ENCODE results near the gene DSCAM. TPM values are rescaled to one million over a fixed set of nuclear protein-coding genes. Genes with fewer than 3 reads are reported as not detected.

DSCAM gene
- polyA plus RNA-seq, 3 donors: not detected

DNA sequence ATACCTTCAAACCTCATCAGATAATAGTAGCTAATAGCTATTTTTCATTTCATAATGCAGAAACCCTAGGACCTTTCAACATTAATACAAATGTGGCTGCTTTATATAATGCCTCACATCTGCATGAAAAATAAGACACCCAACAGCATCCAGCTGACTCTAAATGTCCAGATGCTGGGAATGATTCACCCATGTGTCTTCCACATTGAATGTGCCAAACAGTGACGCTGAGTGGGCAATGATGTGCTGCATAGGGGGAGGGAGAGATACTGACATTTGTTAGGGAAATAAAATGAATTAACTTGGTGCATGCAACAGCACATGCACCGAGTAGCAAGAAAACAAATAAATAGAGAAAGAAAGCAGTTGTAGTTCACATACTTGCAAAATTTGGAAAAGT is 199.3 kb downstream of the DSCAM start:
- H3K27ac Mint-ChIP-seq: no peak overlapping the region
- TF ChIP-seq, protein P1, sequence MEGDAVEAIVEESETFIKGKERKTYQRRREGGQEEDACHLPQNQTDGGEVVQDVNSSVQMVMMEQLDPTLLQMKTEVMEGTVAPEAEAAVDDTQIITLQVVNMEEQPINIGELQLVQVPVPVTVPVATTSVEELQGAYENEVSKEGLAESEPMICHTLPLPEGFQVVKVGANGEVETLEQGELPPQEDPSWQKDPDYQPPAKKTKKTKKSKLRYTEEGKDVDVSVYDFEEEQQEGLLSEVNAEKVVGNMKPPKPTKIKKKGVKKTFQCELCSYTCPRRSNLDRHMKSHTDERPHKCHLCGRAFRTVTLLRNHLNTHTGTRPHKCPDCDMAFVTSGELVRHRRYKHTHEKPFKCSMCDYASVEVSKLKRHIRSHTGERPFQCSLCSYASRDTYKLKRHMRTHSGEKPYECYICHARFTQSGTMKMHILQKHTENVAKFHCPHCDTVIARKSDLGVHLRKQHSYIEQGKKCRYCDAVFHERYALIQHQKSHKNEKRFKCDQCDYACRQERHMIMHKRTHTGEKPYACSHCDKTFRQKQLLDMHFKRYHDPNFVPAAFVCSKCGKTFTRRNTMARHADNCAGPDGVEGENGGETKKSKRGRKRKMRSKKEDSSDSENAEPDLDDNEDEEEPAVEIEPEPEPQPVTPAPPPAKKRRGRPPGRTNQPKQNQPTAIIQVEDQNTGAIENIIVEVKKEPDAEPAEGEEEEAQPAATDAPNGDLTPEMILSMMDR (IDR thresholded peaks at IDR 0.05): no peak

DNA sequence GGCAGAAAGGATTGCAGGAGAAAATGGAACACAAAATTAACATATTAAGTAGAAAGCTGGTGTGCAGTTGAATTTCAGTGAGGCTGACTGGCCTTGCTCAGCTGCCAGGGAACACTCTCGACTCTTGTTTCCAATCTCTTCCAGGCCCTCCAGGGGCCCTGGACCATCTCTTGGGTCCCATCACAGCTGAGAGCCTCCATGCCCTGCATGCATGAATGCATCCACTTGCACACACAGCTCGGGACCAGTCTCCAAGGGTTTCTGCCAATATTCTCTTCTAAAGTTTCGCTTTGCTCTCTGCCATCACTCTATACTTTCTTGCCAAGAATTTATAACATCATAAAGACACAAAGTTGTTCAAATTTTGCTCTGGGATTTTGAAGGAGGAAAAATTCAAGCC is 200.3 kb downstream of the DSCAM start:
- Histone ChIP-seq H3K4me1 (ENCODE audit: control insufficient read depth in 1 of 2, insufficient read depth in 2 of 2, low read length in 2 of 2) (no peaks in the 10 kb centered on the region), H3K79me2 (ENCODE audit: insufficient read depth, low read length) (no peaks in the 10 kb centered on the region), H3K4me3 (replicated peaks in 1 of 3; ENCODE audit: low read depth in 2 of 3, low read length in 3 of 3) (no peak overlapping the region), H3K9ac (ENCODE audit: insufficient read depth, low read length, poor library complexity, severe bottlenecking) (no peak overlapping the region), H2AFZ (ENCODE audit: insufficient read depth, low read depth, low read length, poor library complexity, severe bottlenecking) (no peak overlapping the region), H3K9me3 (replicated peaks in 1 of 2; ENCODE audit: control insufficient read depth in 1 of 2, insufficient read depth in 1 of 2, low read length in 2 of 2) (peaks cover 43 to 47% of the 10 kb centered on the region in 2 donors), H3K27ac (ENCODE audit: low read depth in 1 of 2, low read length in 2 of 2) (no peak overlapping the region), H3K4me2 (replicated peaks; ENCODE audit: extremely low read depth, low read length, poor library complexity, severe bottlenecking) (no peak overlapping the region), H4K20me1 (ENCODE audit: insufficient read depth, low read length) (no peaks in the 10 kb centered on the region), H3K36me3 (replicated peaks in 1 of 2; ENCODE audit: control insufficient read depth in 1 of 2, insufficient read depth in 2 of 2, low read length in 2 of 2) (no peaks in the 10 kb centered on the region), H3K27me3 (ENCODE audit: control insufficient read depth in 2 of 2, insufficient read depth in 2 of 2, low read length in 2 of 2) (no peaks in the 10 kb centered on the region)
- DNase-seq: no peak
- Mint-ChIP-seq H3K4me3 (no peak overlapping the region), H3K36me3 (no peaks in the 10 kb centered on the region), H3K9me3 (peaks cover 16 to 47% (median 28%) of the 10 kb centered on the region in 7 donors), H3K27ac (no peak overlapping the region), H3K4me1 (no peaks in the 10 kb centered on the region), H3K27me3 (ENCODE audit: low read depth in 3 of 3) (no peaks in the 10 kb centered on the region)
- TF ChIP-seq, protein P1 (IDR thresholded peaks at IDR 0.05): no peak
- 86% methylated on average over 1 of the region's 3 CpGs for WGBS (ENCODE audit: insufficient coverage)
- intact Hi-C loops (cut with micrococcal nuclease): no loop called here

More for the DNA sequence above, 199.3 kb downstream of the DSCAM start:
- no peak for DNase-seq
- no peak overlapping the region for H3K4me3 ChIP-seq (replicated peaks in 1 of 3; ENCODE audit: low read depth in 2 of 3, low read length in 3 of 3)
- H3K4me2 ChIP-seq (replicated peaks; ENCODE audit: extremely low read depth, low read length, poor library complexity, severe bottlenecking): no peak overlapping the region
- H3K4me1 Mint-ChIP-seq: no peaks in the 10 kb centered on the region
- no peaks in the 10 kb centered on the region for H3K79me2 ChIP-seq (ENCODE audit: insufficient read depth, low read length)
- H3K4me3 Mint-ChIP-seq: no peak overlapping the region
- no peak overlapping the region for H3K27ac ChIP-seq (ENCODE audit: low read depth in 1 of 2, low read length in 2 of 2)
- no peaks in the 10 kb centered on the region for H3K4me1 ChIP-seq (ENCODE audit: control insufficient read depth in 1 of 2, insufficient read depth in 2 of 2, low read length in 2 of 2)
- no peak overlapping the region for H2AFZ ChIP-seq (ENCODE audit: insufficient read depth, low read depth, low read length, poor library complexity, severe bottlenecking)
- no peaks in the 10 kb centered on the region for H3K27me3 Mint-ChIP-seq (ENCODE audit: low read depth in 3 of 3)
- intact Hi-C loops (cut with micrococcal nuclease): no loop called here
- peaks cover 16 to 44% (median 29%) of the 10 kb centered on the region in 7 donors for H3K9me3 Mint-ChIP-seq
- H3K36me3 ChIP-seq (replicated peaks in 1 of 2; ENCODE audit: control insufficient read depth in 1 of 2, insufficient read depth in 2 of 2, low read length in 2 of 2): no peaks in the 10 kb centered on the region
- H4K20me1 ChIP-seq (ENCODE audit: insufficient read depth, low read length): no peaks in the 10 kb centered on the region
- no peak overlapping the region for H3K9ac ChIP-seq (ENCODE audit: insufficient read depth, low read length, poor library complexity, severe bottlenecking)
- peaks cover 43 to 50% of the 10 kb centered on the region in 2 donors for H3K9me3 ChIP-seq (replicated peaks in 1 of 2; ENCODE audit: control insufficient read depth in 1 of 2, insufficient read depth in 1 of 2, low read length in 2 of 2)
- no peaks in the 10 kb centered on the region for H3K36me3 Mint-ChIP-seq
- H3K27me3 ChIP-seq (ENCODE audit: control insufficient read depth in 2 of 2, insufficient read depth in 2 of 2, low read length in 2 of 2): no peaks in the 10 kb centered on the region
- 0% methylated on average over 1 of the region's 2 CpGs for WGBS (ENCODE audit: insufficient coverage)
